GM21381 (cell line): ENCODE measurements around the gene SPRED2.

Experiments used
- ATAC-seq: cut with Tn5 transposase; IDR thresholded peaks from one replicate; pipeline ENCODE4 v1.9.1; 2021; ENCODE audit warnings: mild to moderate bottlenecking, moderate library complexity; ENCODE audit not compliant: unreplicated experiment

The SPRED2 gene, protein sequence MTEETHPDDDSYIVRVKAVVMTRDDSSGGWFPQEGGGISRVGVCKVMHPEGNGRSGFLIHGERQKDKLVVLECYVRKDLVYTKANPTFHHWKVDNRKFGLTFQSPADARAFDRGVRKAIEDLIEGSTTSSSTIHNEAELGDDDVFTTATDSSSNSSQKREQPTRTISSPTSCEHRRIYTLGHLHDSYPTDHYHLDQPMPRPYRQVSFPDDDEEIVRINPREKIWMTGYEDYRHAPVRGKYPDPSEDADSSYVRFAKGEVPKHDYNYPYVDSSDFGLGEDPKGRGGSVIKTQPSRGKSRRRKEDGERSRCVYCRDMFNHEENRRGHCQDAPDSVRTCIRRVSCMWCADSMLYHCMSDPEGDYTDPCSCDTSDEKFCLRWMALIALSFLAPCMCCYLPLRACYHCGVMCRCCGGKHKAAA

DNA sequence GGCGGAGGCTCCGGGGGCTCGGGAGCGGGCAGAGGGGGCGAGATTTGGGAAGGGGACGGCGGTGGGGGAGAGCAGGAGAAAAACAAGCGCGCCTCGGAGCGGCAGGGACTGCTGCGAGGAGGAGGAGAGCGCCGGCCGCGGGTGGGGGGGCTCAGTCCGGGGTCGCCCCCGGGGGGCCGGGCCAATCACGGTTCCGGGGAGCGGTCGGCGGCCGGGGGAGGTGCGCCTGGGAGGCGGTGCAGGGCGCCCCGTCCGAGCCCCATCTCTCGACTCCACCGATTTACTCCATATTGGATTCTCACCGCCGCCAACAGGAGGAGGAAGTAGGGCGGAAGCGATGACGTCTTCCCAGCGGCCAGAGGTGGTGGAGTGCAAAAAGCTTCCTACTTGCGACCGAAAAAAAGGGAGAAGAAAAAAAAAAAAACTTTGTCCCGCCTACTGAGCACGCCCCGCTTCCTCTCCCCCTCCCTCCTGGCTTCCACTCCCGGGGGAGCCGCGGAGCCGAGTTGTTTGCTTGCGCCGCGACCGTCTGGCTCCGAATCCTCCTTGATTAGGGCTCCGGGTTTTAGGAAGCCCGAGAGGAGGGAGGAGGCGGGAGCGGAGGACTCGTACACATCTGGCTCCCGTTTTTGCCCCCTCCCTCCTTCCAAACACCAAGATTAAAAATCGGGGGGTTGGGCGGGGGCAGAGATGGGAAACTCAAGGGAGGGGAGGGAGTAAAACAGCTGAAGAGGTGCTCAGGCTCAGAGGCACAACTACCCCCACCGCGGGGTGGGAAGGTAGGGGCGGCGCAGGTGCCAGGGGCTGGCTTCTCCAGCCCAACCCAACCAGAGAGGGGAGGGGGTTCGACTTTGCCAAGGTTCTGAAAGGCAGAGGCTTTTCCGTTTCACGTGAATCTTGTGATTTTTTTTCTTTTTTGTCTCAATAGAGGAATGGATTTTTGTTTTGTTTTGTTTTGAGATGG is at the start of gene SPRED2:
TSS of gene SPRED2 (minus strand) at position 373 of the 964 bp plus-strand sequence. CDS start 612 bp downstream, outside the sequence.
- peak; percentile 21 for ATAC-seq

DNA sequence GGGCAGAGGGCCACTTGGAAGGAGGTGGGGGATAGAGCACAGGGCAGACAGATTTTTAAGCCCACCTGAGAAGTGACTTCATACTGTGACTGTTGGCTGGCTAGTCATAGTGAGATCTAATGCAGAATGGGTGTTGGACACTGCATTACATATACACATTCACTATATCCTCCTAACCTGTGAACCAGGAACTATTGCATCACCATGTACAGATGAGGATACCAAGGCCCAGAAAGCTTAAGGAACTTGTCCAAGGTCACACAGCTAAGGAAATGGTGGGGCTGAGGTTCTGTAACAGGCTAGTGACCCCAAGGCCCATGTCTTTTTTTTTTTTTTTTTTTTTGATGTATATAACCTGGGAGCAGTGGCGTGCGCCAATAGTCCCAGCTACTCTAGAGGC is 49.6 kb upstream of the SPRED2 start:
- ATAC-seq, result no peak

DNA sequence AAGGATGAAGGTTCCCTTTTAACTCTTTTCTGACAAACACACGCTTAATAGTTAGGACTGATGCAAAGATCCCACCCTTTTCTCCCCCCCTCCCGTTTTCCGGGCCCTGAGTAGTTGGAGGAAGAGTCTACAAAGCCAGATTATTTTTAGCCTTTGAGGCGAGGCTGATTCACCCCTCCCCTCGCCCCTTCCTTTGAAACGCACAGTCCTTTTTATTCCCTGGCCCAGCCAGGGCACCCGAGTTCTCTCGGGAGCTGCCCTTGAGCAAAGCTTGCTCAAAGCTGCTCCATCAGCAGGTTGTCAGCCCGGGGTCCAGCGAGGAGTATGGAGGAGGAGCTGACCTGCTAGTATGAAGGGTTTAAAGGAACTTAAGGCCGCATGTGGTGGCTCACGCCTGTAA is 47.1 kb upstream of the SPRED2 start:
- no peak for ATAC-seq

DNA sequence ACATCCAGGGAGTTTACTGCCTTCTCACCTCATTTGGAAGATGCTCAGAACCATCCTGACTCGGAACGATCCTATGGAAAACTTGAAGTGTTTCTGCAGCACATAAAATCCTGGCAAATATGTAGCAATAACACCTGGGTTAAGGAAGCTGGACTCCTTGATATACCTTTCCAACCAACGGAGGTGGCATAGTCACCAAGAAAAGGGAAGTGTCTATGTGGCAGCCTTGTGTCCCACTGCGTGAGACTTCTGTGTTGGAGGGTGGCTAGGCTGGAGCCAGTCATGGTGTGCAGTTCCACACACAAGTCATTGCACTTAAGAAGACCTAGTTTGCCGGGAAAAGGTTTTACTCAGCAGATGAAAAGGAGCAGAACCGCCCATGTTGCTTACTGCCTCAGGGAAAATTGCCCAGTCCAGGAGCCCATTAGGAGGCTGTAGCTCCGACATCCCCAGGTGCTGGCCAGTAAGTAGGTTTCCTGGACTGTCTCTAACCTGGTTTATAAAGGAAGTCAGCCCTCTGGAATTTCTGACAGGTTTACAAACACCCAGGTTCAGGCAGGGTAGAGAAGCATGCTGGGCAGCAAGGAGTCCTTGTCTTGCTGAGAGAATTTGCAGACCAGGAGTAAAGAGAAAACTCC is 46.2 kb upstream of the SPRED2 start:
- ATAC-seq, result no peak

DNA sequence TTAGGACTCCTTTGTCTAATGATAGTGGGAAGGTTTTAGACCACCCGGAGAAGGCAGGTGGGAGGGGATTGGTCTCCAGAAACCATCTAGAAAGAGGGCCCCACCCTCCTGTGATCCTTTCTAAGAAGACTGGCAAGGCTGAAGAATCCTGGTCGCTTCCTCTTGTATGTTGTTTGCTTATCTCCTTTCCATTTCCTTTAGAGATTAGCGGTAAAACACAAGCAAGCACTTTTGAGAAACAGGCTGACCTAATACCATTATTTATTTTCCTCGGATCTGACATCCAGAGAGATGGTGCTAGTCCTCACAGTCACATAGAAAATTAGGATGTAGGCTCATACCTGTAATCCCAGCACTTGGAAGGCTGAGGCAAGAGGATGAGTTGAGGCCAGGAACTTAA is 45.2 kb upstream of the SPRED2 start:
- no peak for ATAC-seq

DNA sequence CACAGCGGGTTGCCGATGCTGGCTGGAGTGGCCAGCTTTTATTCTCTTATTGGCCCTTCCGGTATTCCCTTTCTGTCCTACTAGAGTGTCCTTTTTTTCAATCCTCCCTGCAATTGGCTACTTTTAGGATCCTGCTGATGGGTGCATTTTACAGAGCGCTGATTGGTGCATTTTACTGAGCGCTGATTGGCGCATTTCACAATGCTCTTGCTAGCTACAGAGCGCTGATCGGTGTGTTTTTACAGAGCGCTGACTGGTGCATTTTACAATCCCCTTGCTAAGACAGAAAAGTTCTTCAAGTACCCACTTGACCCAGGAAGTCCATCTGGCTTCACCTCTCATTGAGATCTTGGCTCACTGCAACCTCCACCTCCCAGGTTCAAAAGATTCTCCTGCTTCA is 44.4 kb upstream of the SPRED2 start:
- no peak for ATAC-seq

DNA sequence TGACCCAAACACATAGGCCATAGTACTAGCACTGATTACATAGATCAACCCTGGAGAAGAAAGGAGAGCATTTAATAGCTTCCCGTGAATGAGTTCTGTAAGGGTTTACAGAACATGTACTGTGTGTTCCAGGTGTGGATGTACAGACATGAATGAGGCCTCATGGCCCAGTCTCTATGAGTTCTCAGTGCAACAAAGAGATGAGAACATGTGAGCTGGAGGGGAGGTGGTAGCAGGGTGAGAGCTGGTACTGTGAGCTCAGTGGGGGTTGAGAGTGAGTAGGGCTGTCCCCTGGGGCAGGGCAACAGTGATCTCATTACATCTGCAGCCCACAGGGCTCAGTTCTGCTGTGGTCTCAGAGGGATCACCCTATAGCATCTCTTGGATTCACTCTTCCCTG is 42.6 kb upstream of the SPRED2 start:
- no peak for ATAC-seq

DNA sequence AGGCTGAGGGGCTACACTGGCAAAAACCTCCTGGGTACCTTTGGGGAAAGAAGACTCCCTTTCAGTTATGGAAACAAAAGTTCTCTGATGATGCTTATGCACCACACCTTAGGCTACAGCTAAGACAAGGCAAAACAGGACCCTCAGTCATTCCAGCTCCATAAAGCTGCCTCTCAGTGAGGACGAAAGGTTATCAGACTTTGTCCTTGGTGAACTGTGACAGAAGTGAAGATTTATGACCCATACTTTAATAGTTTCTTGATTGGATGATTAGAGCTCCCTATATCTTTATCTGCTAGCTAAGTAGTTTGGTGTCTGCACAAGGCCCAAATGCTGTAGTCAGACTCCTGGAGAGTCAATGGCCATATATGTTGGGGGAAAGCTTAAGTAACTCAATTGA is 40.6 kb upstream of the SPRED2 start:
- ATAC-seq, result no peak

DNA sequence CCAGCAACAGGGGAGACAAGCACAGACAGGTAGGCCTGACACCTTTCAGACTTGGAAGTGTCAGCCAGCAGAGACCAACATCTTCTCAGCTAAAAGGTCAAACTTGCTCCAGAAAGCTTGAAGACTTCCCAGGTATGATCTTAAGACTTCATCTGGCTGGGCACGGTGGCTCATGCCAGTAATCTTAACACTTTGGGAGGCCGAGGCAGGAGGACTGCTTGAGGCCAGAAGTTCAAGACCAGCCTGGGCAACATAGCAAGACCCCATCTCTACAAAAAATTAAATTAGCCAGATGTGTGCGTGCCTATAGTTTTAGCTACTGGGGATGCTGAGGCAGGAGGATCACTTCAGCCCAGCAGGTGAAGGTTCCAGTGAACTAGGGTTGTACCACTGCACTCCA is 39.0 kb upstream of the SPRED2 start:
- ATAC-seq, result no peak

DNA sequence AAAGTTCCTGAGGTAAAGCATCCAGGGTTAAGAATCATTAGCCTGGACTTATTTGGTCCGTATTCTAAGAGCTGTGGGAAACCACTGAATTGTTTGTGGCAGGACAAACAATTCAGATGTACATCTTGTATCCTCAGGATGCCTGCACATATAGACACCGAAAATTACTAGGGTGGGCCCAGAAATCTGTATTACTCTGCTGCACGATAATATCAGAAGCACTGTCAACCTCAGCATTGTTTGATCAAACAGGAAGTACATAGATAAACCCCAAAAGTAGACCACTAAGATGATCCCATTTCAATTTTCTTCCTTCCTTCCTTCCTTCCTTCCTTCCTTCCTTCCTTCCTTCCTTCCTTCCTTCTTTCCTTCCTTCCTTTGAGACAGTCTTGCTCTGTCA is 34.2 kb upstream of the SPRED2 start:
- no peak for ATAC-seq

DNA sequence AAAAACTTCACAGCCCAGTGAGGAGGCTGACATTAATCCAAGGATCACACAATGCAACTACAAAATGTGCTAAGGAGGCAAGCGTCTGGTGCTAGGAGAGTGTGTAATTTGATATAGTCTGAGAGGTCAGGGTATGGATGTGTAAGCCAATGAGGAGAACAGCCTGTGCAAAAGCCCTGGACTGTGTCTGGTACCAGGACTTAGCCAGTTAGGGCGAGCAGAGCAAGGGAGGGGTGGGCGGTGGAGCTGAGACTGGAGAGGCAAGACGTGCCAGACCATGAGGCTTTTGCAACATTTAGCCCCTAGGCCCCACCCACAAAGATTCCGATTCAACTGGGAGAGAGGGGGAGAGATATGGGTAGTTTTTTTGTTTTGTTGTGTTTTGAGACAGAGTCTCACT is 33.5 kb upstream of the SPRED2 start:
- ATAC-seq, result no peak

DNA sequence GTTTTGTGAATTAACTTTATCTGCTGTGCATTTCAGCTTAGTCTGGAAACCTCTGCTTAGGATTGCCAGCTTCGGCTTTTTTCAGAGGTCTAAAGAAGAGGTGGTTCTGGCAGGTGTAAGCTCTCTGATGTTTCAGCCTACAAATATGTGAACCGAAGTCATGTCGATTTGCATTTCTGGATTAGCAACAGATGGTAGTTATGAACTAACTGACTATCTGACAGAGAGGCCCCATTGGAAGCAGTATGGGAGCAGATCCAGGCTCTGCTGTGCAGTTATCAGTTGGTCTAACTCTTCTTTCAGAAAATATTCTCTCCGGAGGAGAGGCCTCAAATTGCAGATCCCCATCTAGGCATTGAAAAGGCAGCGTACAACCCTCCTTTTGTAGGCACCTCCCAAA is 32.7 kb upstream of the SPRED2 start:
- ATAC-seq, result no peak

DNA sequence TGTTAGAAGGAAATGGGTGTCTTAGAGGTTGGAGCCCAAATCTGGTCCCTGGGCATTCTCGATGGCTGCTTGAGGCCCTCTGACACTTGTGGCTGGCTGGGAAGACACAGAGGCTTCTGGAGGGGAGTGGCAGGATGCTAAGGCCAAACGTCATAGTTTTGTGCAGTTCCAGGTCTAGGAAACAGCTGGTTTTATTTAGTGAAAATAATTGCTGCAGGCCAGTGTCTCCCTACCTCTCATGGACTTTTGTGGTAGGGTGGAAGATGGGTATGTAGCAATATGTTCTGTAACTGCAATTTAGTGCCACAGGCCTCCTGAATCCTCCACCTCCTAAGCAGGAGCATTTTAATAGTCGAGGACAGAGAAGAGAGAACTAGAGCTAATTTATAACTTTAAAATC is 32.2 kb upstream of the SPRED2 start:
- ATAC-seq, result no peak

DNA sequence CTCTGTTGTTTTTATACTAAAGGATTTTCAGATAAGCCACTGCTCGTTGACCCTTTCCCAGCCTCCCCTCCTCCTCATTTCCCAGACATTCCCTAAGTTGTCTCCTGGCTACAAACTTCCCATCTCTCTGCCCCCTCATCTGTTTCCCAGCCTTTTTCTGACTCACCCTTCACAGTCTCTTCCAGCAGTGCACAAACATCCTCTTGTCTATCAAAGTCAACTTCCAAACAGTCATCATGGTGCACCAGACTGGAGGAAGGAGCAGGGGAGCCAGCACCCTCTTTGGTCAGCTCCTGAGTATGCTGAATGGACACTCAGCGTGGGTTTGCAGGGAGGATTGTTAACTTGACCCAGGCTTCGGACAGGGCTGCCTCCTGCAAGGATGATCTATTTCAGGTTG is 26.6 kb upstream of the SPRED2 start:
- no peak for ATAC-seq

DNA sequence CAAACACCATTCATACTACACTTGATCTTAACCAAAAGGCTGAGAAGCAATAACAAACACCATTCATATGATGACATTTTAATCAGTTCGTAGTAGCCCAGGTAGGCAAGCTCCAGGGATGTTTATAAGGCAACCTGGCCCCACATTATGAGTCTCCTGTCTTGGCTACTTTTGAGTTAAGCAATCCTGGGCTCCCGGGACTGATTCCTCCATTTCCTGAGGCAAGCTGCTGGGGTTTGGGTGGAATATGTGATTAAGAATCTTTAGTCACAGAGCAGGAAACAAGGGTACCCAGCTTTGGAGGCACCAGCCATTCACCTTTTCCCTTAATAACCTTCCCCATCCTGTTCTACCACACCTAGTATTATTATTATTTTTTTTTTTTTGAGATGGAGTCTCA is 24.5 kb upstream of the SPRED2 start:
- no peak for ATAC-seq

DNA sequence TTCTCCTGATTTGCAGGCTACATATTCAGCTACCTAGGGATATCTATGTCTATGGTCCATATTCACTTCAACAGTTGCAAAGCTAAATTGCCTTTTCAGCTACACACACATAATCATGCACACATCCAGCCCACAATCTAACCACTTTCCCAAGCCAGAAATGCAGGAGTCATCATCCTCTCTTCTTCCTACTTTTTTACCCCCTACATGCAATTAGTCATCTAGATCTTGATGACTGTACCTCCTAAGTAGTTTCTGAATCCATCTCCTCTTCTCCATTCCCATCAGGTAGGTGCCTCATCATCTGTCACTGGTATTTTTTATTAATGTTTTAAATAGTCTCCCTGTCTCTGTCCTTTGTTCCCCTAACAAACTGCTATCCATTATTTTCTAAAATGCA is 23.7 kb upstream of the SPRED2 start:
- ATAC-seq, result no peak

DNA sequence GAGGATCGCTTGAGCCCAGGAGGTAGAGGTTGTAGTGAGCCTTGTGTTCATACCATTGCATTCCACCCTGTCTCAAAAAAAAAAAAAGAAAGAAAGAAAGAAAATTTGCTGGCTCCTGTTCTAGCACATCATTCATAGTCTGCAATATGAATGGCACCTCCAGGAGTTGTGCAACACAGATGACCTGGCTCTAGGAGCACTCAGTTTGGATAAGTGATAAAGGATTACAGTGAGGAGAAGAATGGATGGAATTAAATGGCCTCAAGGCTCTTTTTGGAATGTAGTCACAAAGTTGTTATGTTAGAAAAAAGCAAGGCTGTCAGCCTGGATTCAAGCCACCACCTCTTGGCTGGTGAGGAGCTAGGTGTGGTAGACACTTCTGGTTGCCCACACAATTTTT is 21.5 kb upstream of the SPRED2 start:
- ATAC-seq, result no peak

DNA sequence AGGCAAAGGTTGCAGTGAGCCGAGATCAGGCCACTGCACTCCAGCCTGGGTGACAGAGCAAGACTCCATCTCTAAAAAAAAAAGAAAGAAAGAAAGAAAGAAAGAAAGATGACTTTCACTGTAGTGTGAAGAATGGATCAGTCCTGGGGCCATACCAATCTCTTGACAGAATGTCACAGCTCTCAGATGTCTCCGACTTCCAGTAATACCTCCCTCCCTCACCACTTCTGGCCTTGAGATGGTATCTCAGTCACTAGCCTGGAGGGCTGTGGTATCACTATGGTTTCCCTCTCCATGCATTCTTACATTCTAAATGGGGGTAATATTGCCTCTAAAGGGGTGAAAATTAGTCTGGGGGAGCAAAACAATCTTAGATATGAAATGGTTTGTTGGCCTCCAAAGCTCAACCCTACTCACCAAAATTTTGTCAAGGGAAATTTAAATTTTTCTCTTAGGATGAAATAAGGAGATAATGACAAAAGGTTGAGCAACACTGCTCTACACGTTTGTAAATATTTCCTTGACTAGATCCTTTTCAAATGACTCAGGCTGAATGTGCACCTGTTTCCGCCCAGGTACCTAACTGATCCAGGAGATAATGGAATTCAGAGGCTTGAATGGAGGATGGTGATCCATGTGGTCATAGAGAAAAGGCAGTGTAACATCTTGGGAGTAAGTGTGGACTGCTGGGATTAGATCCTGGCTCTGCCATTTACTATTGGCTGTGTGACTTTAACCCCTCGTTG is 19.9 kb upstream of the SPRED2 start:
- no peak for ATAC-seq

DNA sequence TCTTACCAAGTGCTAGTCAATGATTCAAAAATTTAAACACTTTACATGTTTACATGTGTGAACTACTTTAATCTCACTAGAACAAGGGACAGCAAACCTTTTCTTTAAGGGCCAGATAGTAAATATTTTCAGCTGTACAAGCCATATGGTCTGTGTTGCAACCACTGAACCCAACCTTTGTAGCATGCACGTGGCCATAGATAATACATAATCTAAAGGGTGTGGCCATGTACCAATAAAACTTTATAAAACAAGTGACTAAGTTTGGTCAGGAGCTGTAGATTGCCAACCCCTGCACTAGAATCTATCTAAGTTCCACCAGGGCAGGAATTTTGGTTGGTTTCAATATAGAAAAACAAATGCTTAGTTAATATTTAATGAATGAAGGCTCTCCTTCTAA is 18.4 kb upstream of the SPRED2 start:
- no peak for ATAC-seq

DNA sequence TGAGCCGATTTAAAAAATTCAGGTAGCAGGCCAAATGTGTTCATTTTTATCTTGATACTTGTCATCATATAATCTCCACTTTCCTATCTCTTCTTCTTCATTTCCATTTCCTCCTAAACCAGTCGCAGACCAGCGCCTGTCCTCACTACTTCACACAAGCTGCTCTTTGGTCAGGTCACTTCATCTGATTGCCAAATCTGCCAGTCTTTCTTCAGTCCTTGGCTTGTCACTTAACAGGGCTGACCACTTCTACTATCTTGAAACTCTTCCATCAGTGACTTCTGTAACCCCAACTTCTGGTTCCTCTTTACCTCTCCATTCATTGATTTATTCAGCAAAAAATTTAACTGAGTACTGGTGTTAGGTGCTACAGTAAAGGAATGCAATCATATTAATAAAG is 18.0 kb upstream of the SPRED2 start:
- ATAC-seq, result no peak
